OCI-LY7 (cell line): ENCODE data around the gene FHIT.

Experiments used
- EZH2phosphoT487 ChIP-seq: fragments of 200-600 bp; sonication (generic); IDR thresholded peaks from 2 replicates; pipeline ENCODE4 v1.6.1; 2018; ENCODE audit warnings: low read depth, borderline replicate concordance, mild to moderate bottlenecking, mixed run types, antibody characterized with exemption, low read length, moderate library complexity, mixed read lengths
- TF ChIP-seq, protein P1 (sequence below): fragments of 200-600 bp; sonication (generic); conservative IDR thresholded peaks from 2 replicates; pipeline ENCODE4 v1.5.1; 2014; ENCODE audit warnings: mild to moderate bottlenecking, antibody characterized with exemption, low read length, moderate library complexity, mixed read lengths

DNA sequence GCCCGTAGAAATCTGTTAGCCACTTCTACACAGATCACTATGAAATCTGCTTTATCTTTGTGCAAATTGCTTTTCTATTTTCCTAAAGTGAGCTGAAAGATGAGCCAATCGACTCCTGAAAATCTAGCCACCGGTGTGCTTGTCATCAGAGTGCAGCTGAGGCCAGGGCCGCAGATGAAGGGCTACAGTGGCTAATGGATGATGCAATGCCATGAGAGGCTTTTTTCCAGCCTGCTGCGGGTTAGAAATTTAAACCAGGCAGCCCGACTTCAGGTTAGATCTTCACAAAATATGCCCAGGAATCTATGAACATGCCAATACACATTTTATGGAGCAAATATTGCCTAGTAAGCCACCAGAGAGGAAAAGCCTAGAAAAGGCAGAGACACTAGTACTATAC is 1253.2 kb downstream of the FHIT start:
- TF ChIP-seq, protein P1, sequence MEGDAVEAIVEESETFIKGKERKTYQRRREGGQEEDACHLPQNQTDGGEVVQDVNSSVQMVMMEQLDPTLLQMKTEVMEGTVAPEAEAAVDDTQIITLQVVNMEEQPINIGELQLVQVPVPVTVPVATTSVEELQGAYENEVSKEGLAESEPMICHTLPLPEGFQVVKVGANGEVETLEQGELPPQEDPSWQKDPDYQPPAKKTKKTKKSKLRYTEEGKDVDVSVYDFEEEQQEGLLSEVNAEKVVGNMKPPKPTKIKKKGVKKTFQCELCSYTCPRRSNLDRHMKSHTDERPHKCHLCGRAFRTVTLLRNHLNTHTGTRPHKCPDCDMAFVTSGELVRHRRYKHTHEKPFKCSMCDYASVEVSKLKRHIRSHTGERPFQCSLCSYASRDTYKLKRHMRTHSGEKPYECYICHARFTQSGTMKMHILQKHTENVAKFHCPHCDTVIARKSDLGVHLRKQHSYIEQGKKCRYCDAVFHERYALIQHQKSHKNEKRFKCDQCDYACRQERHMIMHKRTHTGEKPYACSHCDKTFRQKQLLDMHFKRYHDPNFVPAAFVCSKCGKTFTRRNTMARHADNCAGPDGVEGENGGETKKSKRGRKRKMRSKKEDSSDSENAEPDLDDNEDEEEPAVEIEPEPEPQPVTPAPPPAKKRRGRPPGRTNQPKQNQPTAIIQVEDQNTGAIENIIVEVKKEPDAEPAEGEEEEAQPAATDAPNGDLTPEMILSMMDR = no peak
- no peak for TF ChIP-seq EZH2phosphoT487
